Nephron progenitor cell (in vitro differentiated cells): ENCODE measurements around the gene GOLGA6C.
"Not testable (repeated sequence)": the region's sequence is repeated elsewhere in the genome, so short reads cannot be mapped to it uniquely, and the experiment has no call there.

Source experiments
- DNase-seq: peaks from one replicate; pipeline ENCODE4 v3.0.0; 2021
- H3K27ac Mint-ChIP-seq: 2 replicates; pipeline ENCODE4 v1.8.0; 2021; ENCODE audit warnings: mild to moderate bottlenecking, moderate library complexity, mixed read lengths
- H3K27me3 Mint-ChIP-seq: 2 replicates; pipeline ENCODE4 v1.8.0; 2021; ENCODE audit warnings: mild to moderate bottlenecking, low read depth, mixed read lengths; ENCODE audit not compliant: poor library complexity
- H3K36me3 Mint-ChIP-seq: 2 replicates; pipeline ENCODE4 v1.8.0; 2021; ENCODE audit warnings: low read depth, mixed read lengths
- H3K4me1 Mint-ChIP-seq: 2 replicates; pipeline ENCODE4 v1.8.0; 2021; ENCODE audit warnings: mixed read lengths
- H3K4me3 Mint-ChIP-seq: 2 replicates; pipeline ENCODE4 v1.8.0; 2021; ENCODE audit warnings: mild to moderate bottlenecking, moderate library complexity, mixed read lengths
- H3K9me3 Mint-ChIP-seq: 2 replicates; pipeline ENCODE4 v1.8.0; 2021; ENCODE audit warnings: mild to moderate bottlenecking, moderate library complexity, mixed read lengths
- TF ChIP-seq, protein P1 (sequence below): fragments of 200-600 bp; sonication (generic); IDR thresholded peaks from 2 replicates; pipeline ENCODE4 v1.5.0; 2021; ENCODE audit warnings: antibody characterized with exemption

Gene GOLGA6C

DNA sequence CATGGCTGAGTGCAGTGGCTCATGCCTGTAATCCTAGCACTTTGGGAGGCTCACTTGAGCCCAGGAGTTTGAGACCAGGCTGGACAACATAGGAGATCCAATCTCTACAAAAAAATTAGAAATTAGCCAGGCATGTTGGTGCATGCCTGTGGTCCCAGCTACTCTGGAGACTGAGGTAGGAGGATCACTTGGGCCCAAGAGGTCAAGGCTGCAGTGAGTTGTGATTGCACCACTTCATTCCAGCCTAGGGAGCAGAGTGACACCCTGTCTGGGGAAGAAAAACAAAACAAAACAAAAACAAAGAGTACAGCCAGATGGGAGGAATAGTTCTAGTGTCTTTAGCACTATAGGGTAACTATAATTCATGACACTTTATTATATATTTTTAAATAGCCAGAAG is 51.6 kb downstream of the GOLGA6C start:
- DNase-seq = no peak

DNA sequence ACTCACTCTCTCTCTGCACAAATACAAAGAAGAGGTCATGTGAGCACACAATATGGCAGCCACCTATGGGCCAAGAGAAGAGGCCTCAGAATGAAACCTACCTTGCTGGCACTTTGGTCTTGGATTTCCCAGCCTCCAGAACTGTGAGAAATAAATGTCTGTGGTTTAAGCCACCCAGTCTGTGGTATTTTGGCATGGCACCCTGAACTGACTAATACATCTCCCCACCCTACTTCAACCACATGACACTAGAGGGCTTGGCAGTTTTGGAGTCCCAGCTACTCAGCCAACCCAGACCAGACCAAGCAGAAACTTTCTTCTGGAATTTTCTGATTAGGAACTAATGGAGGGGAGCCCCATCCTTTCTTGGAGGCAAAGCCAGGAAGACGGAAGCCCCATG is 54.4 kb downstream of the GOLGA6C start:
- Mint-ChIP-seq H3K27me3 (peaks cover 46% of the 10 kb centered on the region), H3K4me1 (peaks cover 20% of the 10 kb centered on the region)
- not testable (repeated sequence) for H3K4me3 Mint-ChIP-seq, DNase-seq, H3K27ac Mint-ChIP-seq, H3K36me3 Mint-ChIP-seq, H3K9me3 Mint-ChIP-seq

More for the DNA sequence above, 51.6 kb downstream of the GOLGA6C start:
- no peaks in the 10 kb centered on the region for H3K36me3 Mint-ChIP-seq
- no peak overlapping the region for H3K4me3 Mint-ChIP-seq
- H3K4me1 Mint-ChIP-seq = peaks cover 20% of the 10 kb centered on the region
- no peaks in the 10 kb centered on the region for H3K9me3 Mint-ChIP-seq
- H3K27ac Mint-ChIP-seq = no peak overlapping the region
- peaks cover 68% of the 10 kb centered on the region for H3K27me3 Mint-ChIP-seq
- TF ChIP-seq, protein P1, sequence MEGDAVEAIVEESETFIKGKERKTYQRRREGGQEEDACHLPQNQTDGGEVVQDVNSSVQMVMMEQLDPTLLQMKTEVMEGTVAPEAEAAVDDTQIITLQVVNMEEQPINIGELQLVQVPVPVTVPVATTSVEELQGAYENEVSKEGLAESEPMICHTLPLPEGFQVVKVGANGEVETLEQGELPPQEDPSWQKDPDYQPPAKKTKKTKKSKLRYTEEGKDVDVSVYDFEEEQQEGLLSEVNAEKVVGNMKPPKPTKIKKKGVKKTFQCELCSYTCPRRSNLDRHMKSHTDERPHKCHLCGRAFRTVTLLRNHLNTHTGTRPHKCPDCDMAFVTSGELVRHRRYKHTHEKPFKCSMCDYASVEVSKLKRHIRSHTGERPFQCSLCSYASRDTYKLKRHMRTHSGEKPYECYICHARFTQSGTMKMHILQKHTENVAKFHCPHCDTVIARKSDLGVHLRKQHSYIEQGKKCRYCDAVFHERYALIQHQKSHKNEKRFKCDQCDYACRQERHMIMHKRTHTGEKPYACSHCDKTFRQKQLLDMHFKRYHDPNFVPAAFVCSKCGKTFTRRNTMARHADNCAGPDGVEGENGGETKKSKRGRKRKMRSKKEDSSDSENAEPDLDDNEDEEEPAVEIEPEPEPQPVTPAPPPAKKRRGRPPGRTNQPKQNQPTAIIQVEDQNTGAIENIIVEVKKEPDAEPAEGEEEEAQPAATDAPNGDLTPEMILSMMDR = no peak

DNA sequence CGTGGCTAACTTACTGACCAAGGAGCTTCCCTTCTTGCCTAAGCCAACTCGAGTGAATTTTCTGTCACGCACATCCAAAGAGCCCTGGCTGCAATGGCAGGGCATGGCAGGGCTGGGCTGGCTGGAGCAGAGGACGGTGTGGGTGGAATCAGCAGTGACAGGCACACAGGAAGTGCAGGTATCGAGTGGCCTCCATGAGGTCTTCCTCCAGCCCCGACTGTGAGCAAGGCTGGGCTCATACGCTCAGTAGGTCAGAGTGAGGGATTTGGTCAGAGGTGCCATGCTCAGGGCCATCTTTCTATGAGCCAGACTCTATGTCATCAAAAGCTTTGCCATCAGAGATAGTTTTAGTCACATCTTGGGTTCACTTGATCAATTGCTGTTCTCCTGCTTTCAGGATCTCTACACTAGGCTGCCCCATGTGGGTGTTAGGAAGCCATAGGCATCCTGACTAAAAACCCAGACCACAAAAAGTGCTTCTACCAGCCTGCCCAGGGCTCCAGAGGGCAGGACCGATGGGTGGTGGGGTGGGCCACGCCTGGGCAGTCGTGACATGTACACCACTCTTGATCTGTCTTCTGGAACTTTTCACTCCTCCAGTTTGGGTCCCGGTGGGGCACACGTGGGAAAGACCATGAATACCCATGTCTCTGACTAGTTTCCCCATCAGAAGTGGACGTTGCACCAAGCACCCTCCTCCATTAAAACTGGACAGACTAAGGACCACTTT is 55.1 kb downstream of the GOLGA6C start:
- Mint-ChIP-seq H3K27ac (no peak overlapping the region), H3K4me3 (no peak overlapping the region), H3K36me3 (no peaks in the 10 kb centered on the region), H3K4me1 (peaks cover 17% of the 10 kb centered on the region), H3K27me3 (peaks cover 39% of the 10 kb centered on the region), H3K9me3 (no peaks in the 10 kb centered on the region)
- TF ChIP-seq, protein P1 = no peak
- no peak for DNase-seq

- peaks cover 2% of the 10 kb centered on the region for H3K4me1 Mint-ChIP-seq
- H3K27me3 Mint-ChIP-seq = peaks cover 27% of the 10 kb centered on the region
- TF ChIP-seq, protein P1 = no peak
- H3K4me3 Mint-ChIP-seq = no peak overlapping the region
- no peaks in the 10 kb centered on the region for H3K36me3 Mint-ChIP-seq
- H3K9me3 Mint-ChIP-seq = no peaks in the 10 kb centered on the region
- DNase-seq = no peak
- H3K27ac Mint-ChIP-seq = no peak overlapping the region
These were observed 56.6 kb downstream of the GOLGA6C start for GRCh38 chr15:75314552-75315290.

GRCh38 chr15:75319231-75319897 is 61.2 kb downstream of the GOLGA6C start:
- DNase-seq, H3K4me1 Mint-ChIP-seq, H3K4me3 Mint-ChIP-seq, H3K27ac Mint-ChIP-seq, H3K9me3 Mint-ChIP-seq, H3K36me3 Mint-ChIP-seq: not testable (repeated sequence)
- H3K27me3 Mint-ChIP-seq = peaks cover 29% of the 10 kb centered on the region
